PC-3 (cell line): Measurements from ENCODE around the gene KRTAP10-10. TPM values are rescaled to one million over a fixed set of nuclear protein-coding genes. Genes with fewer than 3 reads are reported as not detected.

ENCODE experiments used
- total RNA-seq: library from RNA; depleted of rRNA; stranded (reverse); fragments of >200 nt; gene quantifications from 2 replicates; pipeline ENCODE4 v1.2.3, GENCODE V29; 2014; rRNA removed

The KRTAP10-10 gene
- total RNA-seq, 1 experiment from 2014 or later, result not detected

Other genes with a start within 250 kb of the KRTAP10-10 start
- gene LRRC3, start 181.8 kb upstream of the KRTAP10-10 start, total RNA-seq, result 3.1 and 4.1 TPM in 2 replicates
- gene KRTAP10-1, start 97.2 kb upstream of the KRTAP10-10 start, total RNA-seq, result not detected in 2 replicates
- gene KRTAP10-2, start 85.9 kb upstream of the KRTAP10-10 start, total RNA-seq, result not detected in 2 replicates
- not detected in 2 replicates for gene KRTAP10-3, start 78.6 kb upstream of the KRTAP10-10 start, total RNA-seq
- gene KRTAP10-4, start 63.6 kb upstream of the KRTAP10-10 start, total RNA-seq, result not detected in 2 replicates
- 0.98 TPM in 1 of 2 replicates, not detected in the other for gene KRTAP10-5, start 56.8 kb upstream of the KRTAP10-10 start, total RNA-seq
- not detected in 2 replicates for gene KRTAP10-6, start 44.9 kb upstream of the KRTAP10-10 start, total RNA-seq
- not detected in 2 replicates for gene KRTAP10-7, start 36.8 kb upstream of the KRTAP10-10 start, total RNA-seq
- not detected in 2 replicates for gene KRTAP10-8, start 25.3 kb upstream of the KRTAP10-10 start, total RNA-seq
- not detected in 2 replicates for gene KRTAP10-9, start 10.3 kb upstream of the KRTAP10-10 start, total RNA-seq
- not detected in 2 replicates for gene KRTAP10-11, start 9.1 kb downstream of the KRTAP10-10 start, total RNA-seq
- not detected in 2 replicates for gene KRTAP12-4, start 17.3 kb downstream of the KRTAP10-10 start, total RNA-seq
- gene KRTAP12-3, start 20.6 kb downstream of the KRTAP10-10 start, total RNA-seq, result not detected in 2 replicates
- not detected in 2 replicates for gene KRTAP12-2, start 29.6 kb downstream of the KRTAP10-10 start, total RNA-seq
- gene KRTAP12-1, start 44.8 kb downstream of the KRTAP10-10 start, total RNA-seq, result 0.62 and 0.86 TPM in 2 replicates
- gene KRTAP10-12, start 59.8 kb downstream of the KRTAP10-10 start, total RNA-seq, result not detected in 2 replicates
- gene TSPEAR, start 74.2 kb downstream of the KRTAP10-10 start, total RNA-seq, result 2.1 and 3.2 TPM in 2 replicates
- 159 and 189 TPM in 2 replicates for gene UBE2G2, start 164.5 kb downstream of the KRTAP10-10 start, total RNA-seq
- gene SUMO3, start 180.7 kb downstream of the KRTAP10-10 start, total RNA-seq, result 242 and 290 TPM in 2 replicates
- gene PTTG1IP, start 236.3 kb downstream of the KRTAP10-10 start, total RNA-seq, result 330 and 455 TPM in 2 replicates